GM21737 (cell line): ENCODE results near the gene KAZN.

Experiments
- ATAC-seq: cut with Tn5 transposase; IDR thresholded peaks from one replicate; pipeline ENCODE4 v1.9.1; 2021; ENCODE audit warnings: mild to moderate bottlenecking, moderate library complexity; ENCODE audit not compliant: unreplicated experiment

The KAZN gene

GRCh38 chr1:14924455-14925331, 326.2 kb downstream of the KAZN start:
- no peak for ATAC-seq

GRCh38 chr1:14925336-14926136, 327.1 kb downstream of the KAZN start:
- no peak for ATAC-seq

DNA sequence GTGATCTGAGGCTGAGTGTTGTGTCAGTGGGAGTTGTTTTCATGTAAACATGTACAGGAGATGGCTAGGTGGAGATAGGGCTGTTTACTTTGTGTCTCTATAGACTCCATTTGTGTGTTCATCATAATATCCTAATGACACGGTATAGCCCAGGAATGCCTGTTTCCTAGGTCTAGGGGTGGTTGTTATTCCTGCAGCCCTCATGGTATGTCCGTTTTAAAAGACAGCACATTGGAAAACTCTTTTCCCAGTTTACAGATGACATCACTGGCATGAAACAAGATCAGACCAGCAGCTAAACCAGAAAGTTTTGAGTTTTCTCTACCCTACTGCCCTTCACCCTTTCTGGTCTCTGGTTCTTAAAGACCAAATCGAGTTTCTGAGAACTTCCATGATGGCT, 327.7 kb downstream of the KAZN start:
- ATAC-seq: no peak

- ATAC-seq: no peak
Observed at GRCh38 chr1:14926818-14927575, 328.5 kb downstream of the KAZN start.

GRCh38 chr1:14928412-14928811, 329.9 kb downstream of the KAZN start:
- ATAC-seq: no peak

DNA sequence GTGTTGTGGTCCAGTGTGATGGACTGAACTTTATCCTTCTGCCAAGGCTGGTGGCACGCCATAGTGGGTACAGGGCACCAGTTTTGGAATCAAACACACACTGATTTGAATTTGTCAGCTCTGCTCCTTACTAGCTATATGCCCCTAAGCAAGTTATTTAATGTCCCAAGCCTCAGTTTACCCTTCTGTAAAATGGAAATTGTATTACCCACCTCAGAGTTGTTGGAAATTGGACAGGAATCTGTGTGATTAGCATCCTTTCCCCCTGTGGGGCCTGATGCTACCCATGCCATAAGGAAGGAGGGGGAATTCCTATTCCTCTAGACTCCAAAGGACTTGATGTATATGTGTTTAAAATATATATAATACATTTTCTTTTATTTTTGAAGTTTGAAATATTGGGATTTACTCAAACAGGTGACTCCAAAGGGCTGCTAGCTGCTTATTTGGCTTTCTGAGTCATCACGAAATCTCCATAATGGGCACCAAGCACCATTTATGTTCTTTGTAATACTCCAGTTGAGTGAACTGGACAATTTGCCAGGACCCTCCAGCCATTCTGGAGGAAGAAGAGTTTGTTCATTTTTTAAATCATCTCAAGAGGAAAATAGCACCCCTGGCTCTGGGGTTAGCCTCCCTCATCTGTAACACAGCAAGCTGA, 330.5 kb downstream of the KAZN start:
- no peak for ATAC-seq

DNA sequence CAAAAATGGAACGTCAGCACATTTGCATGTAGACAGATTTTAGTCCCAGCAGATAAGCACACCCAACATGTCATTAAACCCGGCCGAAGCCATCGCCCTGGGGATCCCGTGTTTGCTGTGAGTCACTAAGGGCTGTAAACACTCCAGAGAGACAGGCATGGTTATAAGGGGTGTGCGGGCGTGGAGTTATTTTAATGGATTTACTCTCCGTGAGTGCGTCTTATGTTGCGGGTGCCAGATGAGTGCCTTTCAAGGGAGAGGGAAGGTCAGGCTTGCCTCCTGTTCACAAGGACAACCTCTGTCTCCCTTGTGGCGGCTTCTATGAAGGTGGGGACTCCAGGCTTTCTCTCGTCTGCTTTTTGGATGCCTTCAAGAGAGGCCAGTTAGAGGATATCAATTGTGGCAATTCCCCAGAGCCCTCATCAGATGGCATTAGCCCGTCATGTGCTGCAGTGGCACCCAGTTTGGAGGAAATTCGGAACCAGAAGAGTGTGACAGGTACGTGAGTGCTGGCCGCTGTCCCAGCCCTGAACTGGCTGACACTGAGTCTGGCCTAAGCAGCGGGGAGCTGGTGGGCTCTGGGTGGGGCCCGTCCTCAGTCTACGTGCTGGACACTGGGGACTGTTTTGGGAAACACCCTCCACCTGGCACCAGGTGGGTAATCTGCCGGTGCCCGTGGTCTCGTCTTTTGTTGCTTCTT, 331.2 kb downstream of the KAZN start:
- no peak for ATAC-seq

- no peak for ATAC-seq
Observed at GRCh38 chr1:14930247-14930965, 331.9 kb downstream of the KAZN start.

- ATAC-seq: no peak
Observed at GRCh38 chr1:14932034-14932638, 333.7 kb downstream of the KAZN start.

GRCh38 chr1:14934867-14935266, 336.4 kb downstream of the KAZN start:
- ATAC-seq: no peak

DNA sequence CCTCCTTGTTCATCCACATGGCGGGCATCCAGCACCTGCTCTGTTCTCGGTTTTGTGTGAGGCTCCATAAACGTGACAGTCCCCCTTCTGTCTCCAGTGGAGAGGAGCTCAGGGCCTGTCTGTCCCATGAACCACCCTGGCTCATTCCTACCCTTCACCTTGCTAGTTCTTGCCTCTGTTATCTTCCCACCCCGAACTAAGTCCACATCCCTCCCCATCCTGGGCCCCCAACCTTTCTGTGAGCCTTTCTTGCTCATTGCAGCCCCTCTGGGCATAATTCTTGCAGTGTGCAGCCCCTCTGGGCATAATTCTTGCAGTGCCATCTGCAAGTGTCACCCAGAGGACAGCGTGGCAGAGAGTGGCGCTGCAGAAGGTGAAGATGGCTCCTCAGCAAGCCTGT, 338.3 kb downstream of the KAZN start:
- no peak for ATAC-seq

DNA sequence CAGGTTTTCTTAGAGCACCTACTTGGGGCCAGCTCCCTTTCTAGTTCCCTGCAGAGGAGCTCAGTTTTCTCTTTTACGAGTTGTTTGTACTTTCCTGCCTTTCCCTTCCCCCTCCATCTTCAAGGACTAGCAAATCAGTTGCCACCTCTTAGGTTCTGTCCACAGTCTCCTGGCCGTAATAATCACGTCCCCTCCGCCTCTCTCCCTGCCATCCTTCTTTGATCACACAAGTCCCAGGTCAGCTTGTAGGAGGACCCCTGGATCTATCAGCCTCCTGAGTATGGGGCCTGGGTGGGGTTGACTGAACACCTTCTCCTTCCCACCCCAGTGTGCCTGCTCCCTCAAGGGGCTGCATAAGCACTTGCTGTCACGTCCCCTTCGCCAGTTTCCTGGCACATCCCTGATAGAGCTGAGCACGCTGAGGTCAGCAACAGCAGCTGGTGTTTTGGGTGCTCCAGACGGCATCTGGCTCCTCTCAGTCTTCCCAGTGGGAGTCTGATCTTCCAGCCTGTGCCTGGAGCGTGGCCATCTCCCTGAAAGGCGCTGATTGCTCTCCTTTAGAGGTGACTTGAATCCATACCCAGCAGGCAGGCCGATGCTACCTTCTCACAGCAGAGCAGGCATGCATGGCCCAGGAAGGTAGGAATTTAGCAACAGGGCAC, 338.9 kb downstream of the KAZN start:
- ATAC-seq: no peak

- ATAC-seq: no peak
Observed at GRCh38 chr1:14939527-14940284, 341.2 kb downstream of the KAZN start.

DNA sequence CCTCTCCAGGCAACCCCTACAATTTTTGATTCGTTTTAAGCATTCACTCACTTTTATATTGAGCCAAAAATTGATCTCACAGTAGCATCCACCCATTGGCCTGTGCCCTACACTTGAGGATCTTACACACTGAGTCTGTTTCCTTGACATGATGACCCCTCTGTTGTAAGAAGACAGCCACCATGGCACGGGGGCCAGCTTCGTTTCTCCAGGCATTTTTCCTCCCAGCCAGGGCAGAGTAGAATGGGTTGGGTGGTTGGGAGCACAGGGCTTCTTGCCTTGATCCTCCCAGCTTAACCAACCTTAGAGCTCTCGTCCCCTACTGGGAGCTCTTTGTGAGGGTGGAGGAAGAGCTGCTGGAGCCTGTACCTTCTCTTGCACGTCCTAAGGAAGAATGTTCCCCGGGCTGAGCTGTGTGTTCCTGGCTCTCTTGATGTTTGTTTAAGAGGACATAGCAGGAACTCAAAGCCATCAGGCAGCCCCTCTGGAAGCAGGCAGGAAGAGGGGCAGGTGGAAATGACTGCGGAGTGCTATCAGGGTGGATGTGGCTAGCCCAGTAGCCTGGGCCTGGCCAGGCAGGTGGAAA, 341.9 kb downstream of the KAZN start:
- no peak for ATAC-seq

- no peak for ATAC-seq
Observed at GRCh38 chr1:14941864-14942263, 343.4 kb downstream of the KAZN start.

DNA sequence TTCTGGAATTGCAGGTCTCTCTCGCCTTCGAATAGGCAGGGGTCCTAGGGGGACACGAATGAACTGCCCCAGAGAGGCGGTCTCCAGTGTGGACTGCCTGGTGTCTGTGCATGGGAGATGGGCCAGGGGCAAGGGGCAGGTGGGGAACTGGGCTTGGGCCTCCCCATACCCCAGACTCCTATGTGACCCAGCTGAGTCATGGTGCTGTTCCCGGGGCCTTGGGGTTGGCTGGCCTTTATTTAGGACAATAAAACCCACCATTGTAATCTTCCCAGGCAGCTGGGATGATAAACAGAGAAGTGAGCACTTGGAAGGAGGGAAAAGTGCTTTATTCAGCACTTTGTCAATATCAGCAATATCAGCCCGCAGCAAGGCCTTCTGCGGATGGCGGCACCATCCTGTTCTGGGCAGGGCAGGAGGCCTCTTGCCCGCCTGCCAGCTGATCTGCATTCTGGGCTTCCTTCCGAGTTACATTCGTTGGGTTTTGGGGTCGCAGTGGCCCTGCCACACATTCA, 346.0 kb downstream of the KAZN start:
- ATAC-seq: no peak
